ENCODE data around the gene INKA2. TPM values are rescaled to one million over a fixed set of nuclear protein-coding genes. Genes with fewer than 3 reads are reported as not detected.
"Not testable (repeated sequence)": the region's sequence is repeated elsewhere in the genome, so short reads cannot be mapped to it uniquely, and the experiment has no call there.

Gene INKA2
- total and polyA plus RNA-seq, 9 donors = 2.3 to 22.2 (median 5.9) TPM

DNA sequence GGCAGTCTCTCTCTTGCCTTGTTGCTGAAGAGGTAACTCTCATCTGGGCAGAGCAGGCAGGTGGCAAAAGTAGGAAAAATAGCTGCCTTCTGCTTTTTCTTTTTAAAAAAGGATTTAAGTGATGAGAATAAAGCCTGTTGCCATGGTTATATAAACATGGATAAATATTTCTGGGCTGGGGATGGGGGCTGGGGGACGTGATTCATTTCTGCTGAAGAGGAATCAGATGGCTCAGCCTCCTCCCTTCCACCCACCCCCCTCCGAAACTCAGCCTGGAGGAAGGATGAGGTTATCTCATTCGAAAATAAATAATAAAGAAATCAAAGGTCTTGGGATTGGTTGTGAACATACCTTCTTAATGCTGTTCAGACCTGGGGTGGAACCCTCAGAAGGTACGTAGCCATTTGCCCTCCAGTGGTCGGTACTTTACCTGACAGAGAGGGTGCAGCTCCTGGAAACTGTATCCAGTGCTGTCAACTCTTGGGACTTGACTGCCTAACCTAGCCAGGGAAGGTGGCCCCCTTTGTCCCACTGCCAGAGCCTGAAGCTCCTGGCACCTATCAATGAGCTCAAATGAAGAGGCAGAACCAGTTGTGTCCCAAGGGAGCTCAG, 3.8 kb upstream of the INKA2 start:
- no peaks in the 10 kb centered on the region for H3K9me3 ChIP-seq
- no peak overlapping the region for H3K27ac ChIP-seq
- no peaks in the 10 kb centered on the region for H3K27me3 ChIP-seq
- 77 to 79% (median 79%) methylated on average over 5 of the region's 5 CpGs for WGBS, 3 donors
- intact Hi-C loops (cut with DNase I) = loop anchor here in 1 of 4 donors (10.0 kb wide), 1 partner anchor 238 kb away; the partner anchor contains the start of genes ADORA3 and TMIGD3
- no peaks in the 10 kb centered on the region for H3K4me1 ChIP-seq (ENCODE audit: insufficient read depth)
- TF ChIP-seq, protein P1, sequence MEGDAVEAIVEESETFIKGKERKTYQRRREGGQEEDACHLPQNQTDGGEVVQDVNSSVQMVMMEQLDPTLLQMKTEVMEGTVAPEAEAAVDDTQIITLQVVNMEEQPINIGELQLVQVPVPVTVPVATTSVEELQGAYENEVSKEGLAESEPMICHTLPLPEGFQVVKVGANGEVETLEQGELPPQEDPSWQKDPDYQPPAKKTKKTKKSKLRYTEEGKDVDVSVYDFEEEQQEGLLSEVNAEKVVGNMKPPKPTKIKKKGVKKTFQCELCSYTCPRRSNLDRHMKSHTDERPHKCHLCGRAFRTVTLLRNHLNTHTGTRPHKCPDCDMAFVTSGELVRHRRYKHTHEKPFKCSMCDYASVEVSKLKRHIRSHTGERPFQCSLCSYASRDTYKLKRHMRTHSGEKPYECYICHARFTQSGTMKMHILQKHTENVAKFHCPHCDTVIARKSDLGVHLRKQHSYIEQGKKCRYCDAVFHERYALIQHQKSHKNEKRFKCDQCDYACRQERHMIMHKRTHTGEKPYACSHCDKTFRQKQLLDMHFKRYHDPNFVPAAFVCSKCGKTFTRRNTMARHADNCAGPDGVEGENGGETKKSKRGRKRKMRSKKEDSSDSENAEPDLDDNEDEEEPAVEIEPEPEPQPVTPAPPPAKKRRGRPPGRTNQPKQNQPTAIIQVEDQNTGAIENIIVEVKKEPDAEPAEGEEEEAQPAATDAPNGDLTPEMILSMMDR (IDR thresholded peaks at IDR 0.05) = no peak
- TF ChIP-seq EP300 (IDR thresholded peaks at IDR 0.05) = no peak
- TF ChIP-seq POLR2A (IDR thresholded peaks at IDR 0.05) = no peak
- DNase-seq = no peak
- H3K36me3 ChIP-seq = no peaks in the 10 kb centered on the region
- no peak overlapping the region for H3K4me3 ChIP-seq

DNA sequence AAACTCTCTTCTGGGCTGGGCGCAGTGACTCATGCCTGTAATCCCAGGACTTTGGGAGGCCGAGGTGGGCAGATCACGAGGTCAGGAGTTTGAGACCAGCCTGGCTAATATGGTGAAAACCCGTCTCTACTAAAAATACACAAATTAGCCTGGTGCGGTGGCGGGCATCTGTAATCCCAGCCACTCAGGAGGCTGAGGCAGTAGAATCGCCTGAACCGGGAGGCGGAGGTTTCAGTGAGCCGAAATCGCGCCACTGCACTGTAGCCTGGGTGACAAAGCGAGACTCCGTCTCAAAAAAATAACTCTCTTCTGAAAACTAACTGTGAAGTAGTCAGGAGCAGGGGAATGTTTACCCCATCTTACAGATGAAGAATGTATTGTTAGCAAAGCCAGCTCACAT, 3.1 kb upstream of the INKA2 start:
- H3K4me3 ChIP-seq; H3K36me3 ChIP-seq; H3K4me1 ChIP-seq (ENCODE audit: insufficient read depth); DNase-seq; H3K27me3 ChIP-seq; H3K9me3 ChIP-seq; H3K27ac ChIP-seq: not testable (repeated sequence)
- 95 to 97% (median 96%) methylated on average over 14 of the region's 14 CpGs for WGBS, 3 donors
- intact Hi-C loops (cut with DNase I) = loop anchor here in 1 of 4 donors (10.0 kb wide), 1 partner anchor 237 kb away; the partner anchor contains the start of genes ADORA3 and TMIGD3

- intact Hi-C loops (cut with DNase I) = loop anchor here in 2 of 4 donors (2.0 to 10.0 kb wide), 3 partner anchors 15 to 235 kb away; partner anchors contain the start of genes ADORA3 (in 1 of the 2), DDX20 (in 1 of the 2) and TMIGD3 (in 1 of the 2)
- peak overlapping the region; percentile 47 for H3K4me3 ChIP-seq
- H3K9me3 ChIP-seq = no peaks in the 10 kb centered on the region
- TF ChIP-seq, protein P1 (IDR thresholded peaks at IDR 0.05) = no peak
- no peak for TF ChIP-seq POLR2A (IDR thresholded peaks at IDR 0.05)
- no peak for TF ChIP-seq EP300 (IDR thresholded peaks at IDR 0.05)
- H3K27me3 ChIP-seq = no peaks in the 10 kb centered on the region
- peak; percentile 75 to 81 (median 80) for DNase-seq
- H3K4me1 ChIP-seq (ENCODE audit: insufficient read depth) = peaks cover 13% of the 10 kb centered on the region
- H3K36me3 ChIP-seq = no peaks in the 10 kb centered on the region
- H3K27ac ChIP-seq = peak overlapping the region; percentile 65 to 79
- 0 to 1% (median 0%) methylated on average over 57 to 63 of the region's 63 CpGs for WGBS, 3 donors
Measured at GRCh38 chr1:111739925-111740765, 950 bp upstream of the INKA2 start.

DNA sequence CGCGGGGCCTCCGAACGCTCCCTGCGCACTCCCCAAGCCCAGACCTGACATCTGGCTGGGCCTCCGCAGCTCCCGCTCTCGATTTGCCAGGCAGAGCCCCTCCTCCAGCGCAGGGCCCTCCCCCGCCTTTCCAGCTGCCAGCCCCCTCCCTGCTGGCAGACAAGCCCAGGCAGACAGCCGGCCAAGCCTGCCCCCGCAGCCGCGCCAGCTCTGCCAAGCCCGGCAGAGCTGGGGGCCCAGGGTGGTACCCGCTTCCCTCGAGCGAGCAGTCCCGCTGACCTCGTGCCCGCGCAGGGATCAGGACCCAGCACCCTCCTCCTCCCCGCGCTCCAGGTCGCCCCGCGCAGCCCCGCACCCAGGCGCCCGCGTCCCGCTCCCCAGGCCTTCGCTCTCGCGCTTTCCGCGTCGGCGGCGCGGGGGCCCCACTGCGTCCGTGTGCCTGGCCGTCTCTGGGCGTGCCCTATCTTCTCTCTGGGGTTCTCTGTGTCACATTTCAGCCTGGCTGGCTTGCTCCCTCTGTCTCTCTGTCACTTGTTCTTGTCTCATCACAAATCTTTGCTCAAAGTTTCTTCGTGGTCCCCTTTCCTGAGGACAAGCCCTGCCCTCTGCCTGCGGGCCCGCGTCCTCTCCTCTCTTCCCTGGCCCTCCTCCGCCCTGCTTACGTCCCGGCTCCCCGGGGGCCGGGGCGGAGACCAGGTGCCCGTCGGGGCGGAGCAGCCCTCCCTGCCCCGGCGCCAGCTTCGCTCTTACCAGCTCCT, 580 bp downstream of the INKA2 start:
- Histone ChIP-seq H3K9me3 (no peaks in the 10 kb centered on the region), H3K27me3 (no peaks in the 10 kb centered on the region), H3K4me1 (ENCODE audit: insufficient read depth) (peaks cover 13% of the 10 kb centered on the region), H3K27ac (peak overlapping the region; percentile 65 to 79), H3K4me3 (peak overlapping the region; percentile 47), H3K36me3 (no peaks in the 10 kb centered on the region)
- TF ChIP-seq POLR2A (IDR thresholded peaks at IDR 0.05) = peak; percentile 27
- TF ChIP-seq, protein P1 (IDR thresholded peaks at IDR 0.05) = peak in 1 of 3 donors; percentile 11
- TF ChIP-seq EP300 (IDR thresholded peaks at IDR 0.05) = peak; percentile 6
- intact Hi-C loops (cut with DNase I) = loop anchor here in 2 of 4 donors (2.0 to 10.0 kb wide), 2 partner anchors 16 to 114 kb away; partner anchors contain the start of gene DDX20 (in 1 of the 2)
- 0 to 1% (median 1%) methylated on average over 54 to 61 of the region's 61 CpGs for WGBS, 3 donors
- DNase-seq = peak; percentile 75 to 84 (median 81)
